Measurements from ENCODE around the gene TNIK. TPM values are rescaled to one million over a fixed set of nuclear protein-coding genes. Genes with fewer than 3 reads are reported as not detected.

TNIK gene
- total and polyA plus RNA-seq, 2 donors from 2014 or later, result 3.6 to 48.9 TPM

- intact Hi-C loops (cut with DNase I), result no loop called here
- H3K4me3 ChIP-seq (ENCODE audit: low read length in 3 of 3), result no peak overlapping the region
- no peak overlapping the region for H3K9ac ChIP-seq (ENCODE audit: low read length in 3 of 3)
- H3K9me3 ChIP-seq (ENCODE audit: control insufficient read depth in 2 of 3, insufficient read depth in 1 of 3, low read length in 3 of 3), result no peaks in the 10 kb centered on the region
- no peak for DNase-seq
- H3K27me3 ChIP-seq (ENCODE audit: control insufficient read depth, insufficient read depth, low read length), result no peaks in the 10 kb centered on the region
- FAIRE-seq, result no peak
- H3K4me1 ChIP-seq (ENCODE audit: control insufficient read depth in 2 of 3, insufficient read depth in 2 of 3, low read depth in 1 of 3, low read length in 3 of 3), result no peaks in the 10 kb centered on the region
- H3K27ac ChIP-seq (ENCODE audit: low read depth in 2 of 2, low read length in 2 of 2), result no peak overlapping the region
- no peak for TF ChIP-seq CTCF (IDR thresholded peaks at IDR 0.05; ENCODE audit: borderline replicate concordance, extremely low read depth, insufficient read depth)
- H3K36me3 ChIP-seq (ENCODE audit: control insufficient read depth in 2 of 3, insufficient read depth in 3 of 3, low read length in 3 of 3), result no peaks in the 10 kb centered on the region
Measured at GRCh38 chr3:171445620-171446204, 14.5 kb downstream of the TNIK start.

- TF ChIP-seq CTCF (IDR thresholded peaks at IDR 0.05; ENCODE audit: borderline replicate concordance, extremely low read depth, insufficient read depth), result no peak
- intact Hi-C loops (cut with DNase I), result no loop called here
- Histone ChIP-seq H3K27ac (ENCODE audit: low read depth in 2 of 2, low read length in 2 of 2) (no peak overlapping the region), H3K9me3 (ENCODE audit: control insufficient read depth in 2 of 3, insufficient read depth in 1 of 3, low read length in 3 of 3) (no peaks in the 10 kb centered on the region), H3K27me3 (ENCODE audit: control insufficient read depth, insufficient read depth, low read length) (no peaks in the 10 kb centered on the region), H3K9ac (ENCODE audit: low read length in 3 of 3) (no peak overlapping the region), H3K4me3 (ENCODE audit: low read length in 3 of 3) (no peak overlapping the region), H3K36me3 (ENCODE audit: control insufficient read depth in 2 of 3, insufficient read depth in 3 of 3, low read length in 3 of 3) (no peaks in the 10 kb centered on the region), H3K4me1 (ENCODE audit: control insufficient read depth in 2 of 3, insufficient read depth in 2 of 3, low read depth in 1 of 3, low read length in 3 of 3) (no peaks in the 10 kb centered on the region)
- DNase-seq (no peak), FAIRE-seq (no peak)
Measured at GRCh38 chr3:171444001-171444690, 16.1 kb downstream of the TNIK start.

GRCh38 chr3:171443211-171443957, 16.8 kb downstream of the TNIK start:
- DNase-seq (peak in 1 of 5 donors; percentile 60), FAIRE-seq (no peak)
- H3K36me3 ChIP-seq (ENCODE audit: control insufficient read depth in 2 of 3, insufficient read depth in 3 of 3, low read length in 3 of 3), result no peaks in the 10 kb centered on the region
- intact Hi-C loops (cut with DNase I), result no loop called here
- no peak overlapping the region for H3K9ac ChIP-seq (ENCODE audit: low read length in 3 of 3)
- no peak overlapping the region for H3K27ac ChIP-seq (ENCODE audit: low read depth in 2 of 2, low read length in 2 of 2)
- no peaks in the 10 kb centered on the region for H3K27me3 ChIP-seq (ENCODE audit: control insufficient read depth, insufficient read depth, low read length)
- TF ChIP-seq CTCF (IDR thresholded peaks at IDR 0.05; ENCODE audit: borderline replicate concordance, extremely low read depth, insufficient read depth), result no peak
- no peak overlapping the region for H3K4me3 ChIP-seq (ENCODE audit: low read length in 3 of 3)
- no peaks in the 10 kb centered on the region for H3K9me3 ChIP-seq (ENCODE audit: control insufficient read depth in 2 of 3, insufficient read depth in 1 of 3, low read length in 3 of 3)
- H3K4me1 ChIP-seq (ENCODE audit: control insufficient read depth in 2 of 3, insufficient read depth in 2 of 3, low read depth in 1 of 3, low read length in 3 of 3), result no peaks in the 10 kb centered on the region

Data from kidney (tissue), 14 donors.